Neural progenitor cell (in vitro differentiated cells): Measurements from ENCODE around the gene GALNT13.

Experiments
- CTCF ChIP-seq: fragments of 200-600 bp; sonication (generic); IDR thresholded peaks from 2 replicates; pipeline ENCODE4 v1.5.1; 2017; ENCODE audit warnings: antibody characterized with exemption, mild to moderate bottlenecking
- EZH2 ChIP-seq: fragments of 200-600 bp; sonication (generic); IDR thresholded peaks from 2 replicates; pipeline ENCODE4 v1.6.1; 2017; ENCODE audit warnings: antibody characterized with exemption, mild to moderate bottlenecking, moderate library complexity

DNA sequence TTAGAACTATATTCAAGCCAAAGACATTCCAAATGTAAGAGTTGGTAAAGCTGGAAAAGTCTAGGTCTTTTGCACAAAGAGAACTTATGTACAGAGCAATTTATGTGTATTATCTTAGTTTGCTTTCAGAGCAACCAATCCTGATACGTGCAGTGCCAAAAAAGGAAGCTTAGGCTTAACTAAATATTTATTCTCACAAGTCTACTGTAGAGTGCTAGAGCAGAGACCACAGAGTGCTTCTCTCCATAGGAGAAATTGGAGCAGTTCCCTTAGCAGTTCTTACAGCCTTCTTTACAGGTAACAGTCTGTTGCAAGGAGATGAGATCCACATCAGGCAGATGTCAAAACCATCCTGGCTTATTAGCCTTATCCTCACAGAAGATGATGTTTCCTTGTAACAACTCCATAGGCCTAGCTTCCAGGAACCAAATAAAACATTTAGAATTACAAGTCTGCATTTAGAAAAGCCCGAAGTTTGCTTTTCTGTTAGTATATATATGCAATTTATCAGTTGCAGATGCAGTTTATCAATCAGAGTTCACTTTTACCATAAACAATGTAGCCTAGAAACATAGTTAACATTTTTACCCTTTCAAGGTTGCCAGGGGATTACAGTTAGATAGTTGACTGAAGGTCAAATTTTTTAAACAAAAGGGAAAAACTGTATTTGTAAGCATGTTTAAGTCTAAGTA is 576.2 kb downstream of the GALNT13 start:
- TF ChIP-seq EZH2 = no peak
- TF ChIP-seq CTCF = no peak
